NAMALWA (cell line): Measurements from ENCODE around the gene TIPARP.

Source experiments
- DNase-seq: peaks from one replicate; pipeline ENCODE4 v3.0.0-alpha.2; 2015; ENCODE audit warnings: low spot score

Gene TIPARP, protein sequence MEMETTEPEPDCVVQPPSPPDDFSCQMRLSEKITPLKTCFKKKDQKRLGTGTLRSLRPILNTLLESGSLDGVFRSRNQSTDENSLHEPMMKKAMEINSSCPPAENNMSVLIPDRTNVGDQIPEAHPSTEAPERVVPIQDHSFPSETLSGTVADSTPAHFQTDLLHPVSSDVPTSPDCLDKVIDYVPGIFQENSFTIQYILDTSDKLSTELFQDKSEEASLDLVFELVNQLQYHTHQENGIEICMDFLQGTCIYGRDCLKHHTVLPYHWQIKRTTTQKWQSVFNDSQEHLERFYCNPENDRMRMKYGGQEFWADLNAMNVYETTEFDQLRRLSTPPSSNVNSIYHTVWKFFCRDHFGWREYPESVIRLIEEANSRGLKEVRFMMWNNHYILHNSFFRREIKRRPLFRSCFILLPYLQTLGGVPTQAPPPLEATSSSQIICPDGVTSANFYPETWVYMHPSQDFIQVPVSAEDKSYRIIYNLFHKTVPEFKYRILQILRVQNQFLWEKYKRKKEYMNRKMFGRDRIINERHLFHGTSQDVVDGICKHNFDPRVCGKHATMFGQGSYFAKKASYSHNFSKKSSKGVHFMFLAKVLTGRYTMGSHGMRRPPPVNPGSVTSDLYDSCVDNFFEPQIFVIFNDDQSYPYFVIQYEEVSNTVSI

GRCh38 chr3:156674046-156674910 is at the start of gene TIPARP:
Gene TIPARP, plus strand, starts transcription at chr3:156674590. Its CDS starts 3,108 bp downstream, at chr3:156677698.
- peak; percentile 99 for DNase-seq

DNA sequence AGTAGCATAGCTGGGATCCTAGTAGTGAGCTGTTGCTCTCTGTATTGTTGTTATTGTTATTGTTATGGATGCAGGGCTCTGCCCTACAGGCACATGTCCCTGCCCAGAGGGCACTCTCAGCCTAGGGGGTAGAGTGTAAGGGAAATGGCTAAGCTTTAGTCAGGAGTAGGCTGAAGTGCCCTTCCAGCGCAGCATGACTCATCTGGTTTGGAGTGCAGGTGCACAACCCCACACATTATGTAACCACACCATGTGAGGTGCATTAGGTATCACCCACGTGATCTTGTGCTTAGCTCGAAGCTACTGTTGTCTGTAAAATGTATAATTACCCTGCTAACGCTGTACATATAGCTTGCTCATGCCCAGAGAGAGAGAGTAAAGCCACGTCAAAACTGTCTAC is 48.3 kb upstream of the TIPARP start:
- no peak for DNase-seq

DNA sequence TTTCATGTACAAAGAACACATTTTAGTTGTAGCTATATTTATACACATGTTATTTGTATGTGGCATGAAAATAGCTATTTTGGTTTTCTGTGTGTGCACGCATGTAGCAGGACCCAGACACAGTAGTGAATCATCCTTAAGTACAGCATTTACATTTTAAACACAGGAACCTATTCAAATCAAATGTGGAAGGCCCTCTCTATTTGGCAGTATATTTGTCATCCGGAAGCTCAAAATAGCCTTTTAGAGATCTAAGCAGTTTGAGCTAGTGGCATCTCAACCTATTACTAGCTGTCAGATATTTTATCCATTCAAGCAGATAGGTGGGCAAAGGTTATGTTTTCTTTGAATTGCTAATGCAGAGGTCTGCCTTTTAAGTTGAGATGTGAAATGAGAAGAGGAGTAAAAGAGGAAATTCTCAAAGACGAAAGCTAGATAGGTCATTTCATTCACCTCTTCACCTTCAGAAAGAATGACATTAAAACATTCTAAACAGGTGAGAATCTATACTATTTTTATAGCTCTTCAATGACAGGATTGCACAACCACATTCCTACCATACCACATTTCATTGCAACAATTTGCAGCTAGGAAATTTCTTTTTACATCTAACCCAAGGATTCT is 46.3 kb upstream of the TIPARP start:
- no peak for DNase-seq

- DNase-seq = no peak
Observed at GRCh38 chr3:156628836-156629618, 45.4 kb upstream of the TIPARP start.

DNA sequence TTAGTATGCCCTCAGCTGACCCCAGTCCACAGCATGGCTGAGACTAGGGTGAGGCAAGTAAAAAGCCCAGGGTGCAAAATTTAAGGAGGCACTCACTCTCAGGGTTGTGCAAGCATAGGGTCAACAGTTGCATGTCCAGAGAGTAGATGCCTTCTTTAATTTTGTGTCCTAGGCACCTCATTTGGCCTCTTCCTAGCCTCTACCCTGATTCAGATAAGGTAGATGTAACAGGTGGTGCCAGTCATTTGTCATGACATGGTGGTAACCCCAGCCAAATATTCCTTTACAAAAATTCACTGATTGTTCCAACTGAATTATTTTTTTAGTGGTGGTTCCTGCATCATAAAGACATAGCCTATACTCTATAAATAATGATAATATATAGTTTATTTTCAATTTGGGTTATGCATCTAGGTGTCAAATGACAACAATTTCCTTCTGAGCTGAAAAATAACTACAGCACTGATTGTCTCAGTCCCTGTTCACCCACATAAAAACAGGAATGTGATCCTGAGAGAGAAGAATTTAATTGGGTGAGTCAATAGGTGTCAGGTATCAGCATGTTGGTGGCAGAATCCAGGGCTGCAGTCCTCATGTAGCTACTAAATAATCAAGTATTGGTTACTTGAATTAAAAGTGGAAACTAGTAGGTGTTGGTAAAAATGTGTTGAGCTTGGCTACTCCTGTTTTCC is 44.2 kb upstream of the TIPARP start:
- no peak for DNase-seq

GRCh38 chr3:156630773-156631093 is 43.7 kb upstream of the TIPARP start:
- no peak for DNase-seq

DNA sequence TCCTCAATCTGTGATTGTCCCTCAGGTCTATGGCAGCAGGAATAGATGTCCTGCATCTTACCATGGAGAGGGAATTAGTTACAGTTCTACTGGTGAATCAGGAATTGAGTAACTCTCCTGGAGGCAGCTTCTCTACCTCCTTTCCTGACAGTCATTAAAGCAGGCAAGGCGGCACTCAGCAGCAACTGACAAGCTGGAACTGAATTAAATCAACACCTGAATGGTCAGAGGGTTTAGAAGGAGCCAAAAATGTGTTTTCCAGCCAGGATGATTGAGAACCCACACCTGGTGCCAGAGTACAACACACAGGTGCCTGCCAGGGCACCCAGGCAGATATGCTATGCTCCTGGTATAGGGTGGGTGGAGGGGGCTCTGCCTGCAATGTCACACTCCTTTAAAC is 43.1 kb upstream of the TIPARP start:
- no peak for DNase-seq

- no peak for DNase-seq
Observed at GRCh38 chr3:156632601-156633000, 41.8 kb upstream of the TIPARP start.

DNA sequence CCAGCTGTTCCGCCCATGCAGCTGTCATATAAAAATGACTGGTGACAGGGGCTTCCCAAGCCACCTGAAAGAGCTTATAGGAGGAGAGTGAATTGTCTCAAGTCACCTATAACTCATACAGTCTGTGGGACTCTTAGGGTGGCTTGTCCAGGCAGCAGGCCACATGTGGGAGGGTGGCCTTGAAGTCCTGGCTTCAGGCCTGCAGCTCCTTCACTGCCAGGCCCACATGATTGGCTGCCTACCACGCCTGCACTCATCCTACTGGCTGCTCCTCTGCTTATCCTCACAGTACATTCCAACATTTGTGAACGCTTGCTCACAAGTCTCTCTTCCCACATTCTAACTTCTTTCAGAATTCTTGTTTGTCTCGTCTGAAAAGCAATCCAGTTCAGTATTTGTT is 41.1 kb upstream of the TIPARP start:
- DNase-seq = no peak

DNA sequence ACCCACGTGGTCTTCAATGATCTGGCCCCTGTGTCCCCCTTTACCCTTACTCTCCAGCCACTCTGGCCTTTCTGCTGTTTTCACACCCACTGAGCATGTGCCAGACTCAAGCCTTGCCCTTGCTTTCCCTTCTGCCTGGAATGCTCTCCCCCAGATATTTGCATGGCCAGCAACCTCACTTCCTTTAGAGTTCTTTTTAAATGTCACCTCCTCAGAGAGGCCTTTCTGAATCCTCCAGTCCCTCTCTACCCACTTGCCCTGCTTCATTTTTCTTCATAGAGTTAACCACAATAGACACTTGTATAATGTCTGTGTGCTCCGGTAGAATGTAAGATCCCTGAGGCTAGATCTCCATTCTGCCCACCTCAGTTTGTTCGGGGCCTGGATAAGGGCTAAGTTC is 39.4 kb upstream of the TIPARP start:
- no peak for DNase-seq

GRCh38 chr3:156635973-156636372 is 38.4 kb upstream of the TIPARP start:
- no peak for DNase-seq

DNA sequence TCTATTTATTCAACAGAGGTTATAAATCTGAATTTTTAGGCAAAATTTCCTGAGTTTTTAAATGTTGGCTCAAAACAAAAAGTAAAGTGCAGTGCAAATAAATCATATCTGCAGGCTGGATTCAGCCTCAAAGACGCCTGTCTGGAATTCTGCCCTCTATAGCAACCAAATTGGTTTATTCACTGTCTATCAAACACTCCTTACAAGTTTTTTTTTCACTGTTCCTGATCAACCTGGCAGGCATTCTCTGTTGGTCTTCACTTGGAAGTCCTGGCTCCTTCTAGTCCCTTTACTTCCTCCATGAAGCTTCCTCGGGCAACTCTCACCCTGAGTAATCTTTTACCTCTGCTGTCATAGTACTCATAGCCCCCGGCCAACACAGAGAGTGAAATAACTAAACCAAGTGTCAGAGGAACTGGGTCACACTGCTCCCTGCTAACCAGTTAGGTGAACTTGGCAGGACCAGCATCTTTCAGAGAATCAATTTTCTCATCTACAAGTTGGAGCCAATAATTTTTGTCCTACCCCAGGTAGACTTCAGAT is 36.8 kb upstream of the TIPARP start:
- no peak for DNase-seq

DNA sequence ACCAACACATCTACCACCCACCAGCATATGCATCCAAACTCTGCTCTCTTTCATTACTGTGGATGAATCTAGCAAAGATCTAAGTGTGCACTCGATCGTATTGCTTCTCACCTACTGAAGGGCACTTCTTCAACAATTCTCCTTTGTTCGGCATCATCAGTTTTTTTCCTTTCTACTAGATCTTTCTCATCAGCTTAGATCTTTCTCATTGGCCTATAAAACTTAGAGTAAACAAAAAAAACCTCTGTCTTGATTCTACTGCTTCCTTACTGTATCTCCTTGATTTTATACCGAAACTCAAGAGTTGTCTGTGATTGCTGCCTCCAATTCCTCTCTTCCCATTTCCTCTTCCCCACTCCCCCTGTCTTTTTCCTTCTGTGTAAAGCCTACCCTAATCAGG is 36.1 kb upstream of the TIPARP start:
- DNase-seq = no peak

- DNase-seq = no peak
Observed at GRCh38 chr3:156639414-156640023, 34.9 kb upstream of the TIPARP start.

DNA sequence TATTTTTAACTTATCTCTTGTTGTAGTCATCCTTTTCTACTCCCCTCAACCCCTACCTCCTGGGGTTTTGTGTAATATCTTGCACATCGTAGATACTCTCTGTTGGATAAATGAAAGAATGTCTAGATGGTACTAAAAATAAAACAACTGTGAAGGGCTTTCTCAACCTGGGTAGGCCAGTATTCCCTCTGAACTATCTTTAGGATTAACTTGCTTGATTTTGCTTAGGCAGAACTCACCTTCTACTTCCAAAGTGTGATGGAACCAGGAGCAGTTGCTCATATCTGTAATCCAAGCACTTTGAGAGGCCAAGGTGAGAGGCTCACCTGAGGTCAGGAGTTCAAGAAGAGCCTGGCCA is 32.8 kb upstream of the TIPARP start:
- no peak for DNase-seq

GRCh38 chr3:156642750-156643728 is 31.4 kb upstream of the TIPARP start:
- DNase-seq = no peak

GRCh38 chr3:156643729-156644389 is 30.5 kb upstream of the TIPARP start:
- no peak for DNase-seq

DNA sequence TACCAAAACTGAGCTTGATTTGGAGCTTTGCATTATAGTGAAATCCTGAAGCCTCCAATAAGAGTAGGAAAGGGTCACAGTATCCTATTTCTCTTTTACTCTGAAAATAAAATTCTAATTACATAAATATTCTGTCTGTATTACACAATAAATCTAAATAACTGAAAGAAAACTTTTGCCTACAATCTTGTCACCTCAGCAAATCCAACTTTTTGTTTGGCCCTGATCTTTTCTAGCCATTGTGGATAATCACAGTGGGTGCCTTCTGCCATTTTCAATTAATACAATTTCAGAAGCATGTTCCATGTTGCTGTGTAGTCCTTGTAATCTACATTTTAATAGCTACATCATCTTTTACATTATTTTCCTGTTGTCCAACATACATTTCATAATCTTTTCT is 29.4 kb upstream of the TIPARP start:
- DNase-seq = no peak

GRCh38 chr3:156646958-156647357 is 27.4 kb upstream of the TIPARP start:
- no peak for DNase-seq
